HepG2 (cell line): Measurements from ENCODE around the gene SOX12. TPM values are rescaled to one million over a fixed set of nuclear protein-coding genes. Genes with fewer than 3 reads are reported as not detected.
A peak's percentile ranks its signal among the peaks of the same experiment; 100 is the strongest.

Experiments used
- DR1 ChIP-seq: sonication (generic); formaldehyde crosslinking; IDR thresholded peaks from 2 replicates; pipeline ENCODE4 v1.8.0; 2021; ENCODE audit warnings: mild to moderate bottlenecking, missing genetic modification reagents, inconsistent platforms
- ELF4 ChIP-seq: sonication (generic); formaldehyde crosslinking; IDR thresholded peaks from 2 replicates; pipeline ENCODE4 v1.5.0; 2020; ENCODE audit warnings: missing genetic modification reagents, mild to moderate bottlenecking, moderate library complexity, borderline replicate concordance
- FOXK1 ChIP-seq: sonication (generic); formaldehyde crosslinking; IDR thresholded peaks from 2 replicates; pipeline ENCODE4 v1.4.0; 2020; ENCODE audit warnings: low read depth, missing genetic modification reagents, borderline replicate concordance
- GABPA ChIP-seq, 2 experiments: IDR thresholded peaks; 2 replicates each; pipeline ENCODE4 v1.6.1; 2011 to 2016; ENCODE audit warnings: low read depth in 2 of 2, low read length in 1 of 2, missing biosample characterization in 1 of 2, missing genetic modification characterization in 1 of 2
- HNRNPUL1 ChIP-seq: fragments of 200-400 bp; formaldehyde crosslinking; IDR thresholded peaks from 2 replicates; pipeline ENCODE4 v1.6.1; 2017; ENCODE audit warnings: low read depth, mild to moderate bottlenecking, low read length, moderate library complexity
- HOXA3 ChIP-seq: sonication (generic); formaldehyde crosslinking; IDR thresholded peaks from 2 replicates; pipeline ENCODE4 v1.5.0; 2020; ENCODE audit warnings: missing genetic modification reagents
- JARID2 ChIP-seq: sonication (generic); formaldehyde crosslinking; IDR thresholded peaks from 2 replicates; pipeline ENCODE4 v1.8.1; 2023; ENCODE audit warnings: missing genetic modification reagents, inconsistent platforms; ENCODE audit not compliant: insufficient replicate concordance
- MTF1 ChIP-seq: sonication (generic); formaldehyde crosslinking; IDR thresholded peaks from 2 replicates; pipeline ENCODE4 v1.5.0; 2020; ENCODE audit warnings: missing genetic modification reagents
- NAIF1 ChIP-seq: sonication (generic); formaldehyde crosslinking; IDR thresholded peaks from 2 replicates; pipeline ENCODE4 v1.5.0; 2020; ENCODE audit warnings: mild to moderate bottlenecking, missing genetic modification reagents, borderline replicate concordance
- PHF5A ChIP-seq: IDR thresholded peaks from one replicate; pipeline ENCODE4 v1.6.1; 2018; ENCODE audit warnings: low read depth, missing genetic modification reagents; ENCODE audit not compliant: unreplicated experiment
- RARA ChIP-seq: IDR thresholded peaks from 2 replicates; pipeline ENCODE4 v1.6.1; 2016; ENCODE audit warnings: missing genetic modification reagents, missing compliant biosample characterization
- RFX5 ChIP-seq: IDR thresholded peaks from 2 replicates; pipeline ENCODE4 v1.6.1; 2011; ENCODE audit warnings: low read depth, low read length, improper control_type of control experiment
- SKI ChIP-seq: fragments of 450-650 bp; IDR thresholded peaks from one replicate; pipeline ENCODE4 v1.6.1; 2018; ENCODE audit warnings: mild to moderate bottlenecking; ENCODE audit not compliant: partially characterized antibody
- TERF1 ChIP-seq: sonication (generic); formaldehyde crosslinking; IDR thresholded peaks from 2 replicates; pipeline ENCODE4 v1.8.0; 2022; ENCODE audit warnings: mild to moderate bottlenecking, missing genetic modification reagents, moderate library complexity
- U2AF2 ChIP-seq: fragments of 200-400 bp; formaldehyde crosslinking; IDR thresholded peaks from 2 replicates; pipeline ENCODE4 v1.6.1; 2017; ENCODE audit warnings: low read depth, mild to moderate bottlenecking, low read length
- XRCC5 ChIP-seq: fragments of 200-400 bp; formaldehyde crosslinking; optimal IDR thresholded peaks from 2 replicates; pipeline ENCODE3; 2017; ENCODE audit warnings: mild to moderate bottlenecking, low read length
- ZNF317 ChIP-seq: sonication (generic); formaldehyde crosslinking; IDR thresholded peaks from 2 replicates; pipeline ENCODE4 v1.5.0; 2020; ENCODE audit warnings: mild to moderate bottlenecking, missing genetic modification reagents
- ZNF607 ChIP-seq: sonication (generic); formaldehyde crosslinking; IDR thresholded peaks from 2 replicates; pipeline ENCODE4 v1.5.1; 2020; ENCODE audit warnings: missing genetic modification reagents, mild to moderate bottlenecking, borderline replicate concordance
- ZNF839 ChIP-seq: sonication (generic); formaldehyde crosslinking; IDR thresholded peaks from 2 replicates; pipeline ENCODE4 v1.4.0; 2020; ENCODE audit warnings: missing genetic modification reagents, mild to moderate bottlenecking, borderline replicate concordance
- ZNF891 ChIP-seq: sonication (generic); formaldehyde crosslinking; IDR thresholded peaks from 2 replicates; pipeline ENCODE4 v1.5.0; 2020; ENCODE audit warnings: mild to moderate bottlenecking, missing genetic modification reagents
- polyA plus RNA-seq, 8 experiments: library from polyadenylated mRNA; depleted of rRNA in 3 of 8; stranded (reverse) in 7 of 8; unstranded in 1 of 8; fragments of >200 nt; fragmentation: Illumina TruSeq in 4 of 8; extraction: Trizol in 4 of 8; gene quantifications; 2 replicates each; pipeline versions ENCODE4 v1.2.1 to v1.2.3, GENCODE V29; 2011 to 2016; ENCODE audit warnings: low read depth in 4 of 8, missing spikeins in 1 of 8, mixed read lengths in 1 of 8; ENCODE audit not compliant: insufficient read depth in 1 of 8
- total RNA-seq, 5 experiments: library from RNA; depleted of rRNA; stranded (reverse); fragments of >200 nt; fragmentation: Illumina TruSeq; extraction: Trizol; gene quantifications; 2 replicates each; pipeline ENCODE4 v1.2.3, GENCODE V29; 2016; ENCODE audit warnings: low read depth in 1 of 5

Gene SOX12
- total and polyA plus RNA-seq, 2 of the 13 experiments (the other 11 are each of a cell fraction or from before 2014, with no cell fraction given), result 10.0 to 18.7 TPM

DNA sequence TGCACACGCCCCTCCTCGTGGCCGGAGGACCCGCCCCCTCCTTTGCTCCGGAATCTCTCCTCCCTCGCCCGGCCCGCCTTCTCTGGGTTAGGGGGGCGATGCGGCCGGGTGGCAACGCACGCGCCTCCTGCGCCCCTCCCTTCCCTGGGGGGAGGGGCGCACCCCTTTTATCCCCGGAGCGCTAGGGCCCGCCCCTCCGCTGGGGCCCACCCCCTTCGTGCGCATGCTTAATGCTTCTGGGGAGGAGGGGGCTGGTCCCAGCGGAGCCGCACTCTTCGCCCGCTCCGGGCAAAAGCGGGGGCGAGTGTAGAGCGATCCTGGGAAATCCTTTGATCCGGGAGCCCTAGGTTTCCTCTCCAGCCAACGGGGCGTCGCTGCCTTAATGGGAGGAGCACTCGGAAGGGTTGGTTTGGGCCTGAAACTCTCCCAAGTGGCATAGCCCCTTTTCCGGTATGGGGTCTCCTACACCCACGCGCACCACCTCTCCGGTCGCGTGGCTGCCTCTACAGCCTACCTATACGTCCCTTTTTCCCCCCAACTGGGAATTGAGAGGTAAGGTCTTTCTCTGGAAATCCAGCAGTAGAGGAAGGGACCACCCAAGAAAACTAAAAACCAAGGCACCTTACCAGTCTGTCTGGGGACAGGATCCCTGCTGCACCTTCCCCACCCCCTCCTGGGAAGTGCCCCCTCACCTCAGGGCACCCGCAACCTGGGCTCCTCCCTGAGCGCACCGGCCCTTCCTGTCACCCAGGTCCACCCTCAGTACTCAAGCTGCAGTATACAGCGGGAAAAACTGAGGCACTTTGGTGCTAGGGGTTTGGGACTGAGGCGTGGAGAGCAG lies 2.1 kb downstream of the SOX12 start (continued):
- TF ChIP-seq TERF1, result no peak
- TF ChIP-seq ZNF317 (CRISPR knock-in tag), result peak; percentile 48; the same call in 1 of the 2 replicates
- no peak for TF ChIP-seq ELF4 (CRISPR knock-in tag)
- 0 out of 2 replicates have a peak, but pooled peaks have one; percentile 77 for TF ChIP-seq HNRNPUL1
- TF ChIP-seq ZNF839, result peak; percentile 64; the same call in 1 of the 2 replicates
- TF ChIP-seq XRCC5, result peak; percentile 37
- peak; percentile 82 for TF ChIP-seq RFX5
- TF ChIP-seq JARID2, result no peak
- no peak for TF ChIP-seq PHF5A
- peak; percentile 31; the same call in 1 of the 2 replicates for TF ChIP-seq ZNF607 (CRISPR knock-in tag)
- TF ChIP-seq FOXK1 (CRISPR knock-in tag), result peak; percentile 42
- TF ChIP-seq ZNF891 (CRISPR knock-in tag), result no peak; the same call in 1 of the 2 replicates
- TF ChIP-seq DR1 (CRISPR knock-in tag), result peak; percentile 69; the same call in 1 of the 2 replicates
- TF ChIP-seq SKI, result peak; percentile 34
- TF ChIP-seq GABPA (IDR thresholded peaks at IDR 0.05; ENCODE audit: low read depth, low read length), result no peak
- TF ChIP-seq GABPA (CRISPR knock-in tag; IDR thresholded peaks at IDR 0.05; ENCODE audit: low read depth), result peak; percentile 74
- no peak; the same call in none of the 2 replicates for TF ChIP-seq HOXA3
- TF ChIP-seq NAIF1 (CRISPR knock-in tag), result peak; percentile 83; the same call in 1 of the 2 replicates
- TF ChIP-seq U2AF2, result peak; percentile 23; the same call in 1 of the 2 replicates
- peak; percentile 6; the same call in 1 of the 2 replicates for TF ChIP-seq RARA (CRISPR knock-in tag)
- TF ChIP-seq MTF1, result peak; percentile 88; the same call in 1 of the 2 replicates
